NB4 (cell line): ENCODE measurements around the gene ACSBG1.

Experiments used
- DNase-seq: peaks from one replicate; pipeline ENCODE4 v3.0.0; 2010; ENCODE audit warnings: low read depth
- H3K4me3 ChIP-seq: one replicate; pipeline ENCODE4 v1.5.1; 2011; ENCODE audit warnings: mild to moderate bottlenecking, low read depth, low read length, moderate library complexity
- MAX ChIP-seq: IDR thresholded peaks from 2 replicates; pipeline ENCODE4 v1.6.1; 2011; ENCODE audit warnings: low read depth, low read length
- MYC ChIP-seq: IDR thresholded peaks from 2 replicates; pipeline ENCODE4 v1.6.1; 2011; ENCODE audit warnings: low read depth, low read length
- POLR2A ChIP-seq: IDR thresholded peaks from 2 replicates; pipeline ENCODE4 v1.6.1; 2011; ENCODE audit warnings: mild to moderate bottlenecking; ENCODE audit not compliant: insufficient read length; ENCODE audit errors: extremely low read depth
- TF ChIP-seq, protein P1 (sequence below): IDR thresholded peaks from one replicate; pipeline ENCODE4 v1.5.1; 2012; ENCODE audit warnings: low read depth, low read length

ACSBG1 gene

GRCh38 chr15:78264304-78265136, 30.2 kb upstream of the ACSBG1 start, which contains the start of gene DNAJA4:
Gene DNAJA4, plus strand, starts transcription at chr15:78264562. Its CDS starts 202 bp downstream, at chr15:78264764.
- no peak within 1 kb of the TSS for H3K4me3 ChIP-seq
- TF ChIP-seq, protein P1, sequence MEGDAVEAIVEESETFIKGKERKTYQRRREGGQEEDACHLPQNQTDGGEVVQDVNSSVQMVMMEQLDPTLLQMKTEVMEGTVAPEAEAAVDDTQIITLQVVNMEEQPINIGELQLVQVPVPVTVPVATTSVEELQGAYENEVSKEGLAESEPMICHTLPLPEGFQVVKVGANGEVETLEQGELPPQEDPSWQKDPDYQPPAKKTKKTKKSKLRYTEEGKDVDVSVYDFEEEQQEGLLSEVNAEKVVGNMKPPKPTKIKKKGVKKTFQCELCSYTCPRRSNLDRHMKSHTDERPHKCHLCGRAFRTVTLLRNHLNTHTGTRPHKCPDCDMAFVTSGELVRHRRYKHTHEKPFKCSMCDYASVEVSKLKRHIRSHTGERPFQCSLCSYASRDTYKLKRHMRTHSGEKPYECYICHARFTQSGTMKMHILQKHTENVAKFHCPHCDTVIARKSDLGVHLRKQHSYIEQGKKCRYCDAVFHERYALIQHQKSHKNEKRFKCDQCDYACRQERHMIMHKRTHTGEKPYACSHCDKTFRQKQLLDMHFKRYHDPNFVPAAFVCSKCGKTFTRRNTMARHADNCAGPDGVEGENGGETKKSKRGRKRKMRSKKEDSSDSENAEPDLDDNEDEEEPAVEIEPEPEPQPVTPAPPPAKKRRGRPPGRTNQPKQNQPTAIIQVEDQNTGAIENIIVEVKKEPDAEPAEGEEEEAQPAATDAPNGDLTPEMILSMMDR = no peak
- TF ChIP-seq POLR2A = no peak
- DNase-seq = no peak

- DNase-seq = no peak
- TF ChIP-seq, protein P1 = no peak
- TF ChIP-seq MYC = no peak
- TF ChIP-seq MAX = no peak
- TF ChIP-seq POLR2A = no peak
- no peak overlapping the region for H3K4me3 ChIP-seq
Measured at GRCh38 chr15:78263907-78264303, 29.5 kb upstream of the ACSBG1 start.

DNA sequence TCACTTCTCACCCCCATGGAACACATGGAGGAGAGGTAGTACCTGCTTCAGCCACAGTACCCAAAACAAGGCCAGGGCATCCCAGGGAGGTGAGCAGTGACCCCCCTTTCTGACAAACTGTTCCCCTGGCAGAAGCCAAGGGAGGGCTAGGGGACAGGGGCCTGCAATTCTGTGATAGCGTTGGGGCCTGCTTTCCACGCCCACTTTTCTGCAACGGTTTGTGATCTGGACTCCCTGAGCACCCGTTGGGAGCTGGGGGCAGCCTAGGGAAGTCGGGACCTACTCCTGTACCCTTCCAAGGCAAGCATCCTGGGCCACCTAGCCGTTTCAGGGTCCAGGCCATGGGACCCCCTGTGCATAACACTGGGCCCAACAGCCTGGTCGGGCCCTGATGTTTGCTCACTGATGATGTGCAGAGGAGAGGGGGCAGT, 29.0 kb upstream of the ACSBG1 start:
- no peak overlapping the region for H3K4me3 ChIP-seq
- no peak for DNase-seq
- no peak for TF ChIP-seq MAX
- no peak for TF ChIP-seq MYC
- TF ChIP-seq POLR2A = no peak
- TF ChIP-seq, protein P1 = no peak

GRCh38 chr15:78261062-78261461, 26.7 kb upstream of the ACSBG1 start:
- no peak for TF ChIP-seq MAX
- no peak for TF ChIP-seq MYC
- TF ChIP-seq, protein P1 = no peak
- no peak for TF ChIP-seq POLR2A
- DNase-seq = no peak
- H3K4me3 ChIP-seq = no peak overlapping the region

DNA sequence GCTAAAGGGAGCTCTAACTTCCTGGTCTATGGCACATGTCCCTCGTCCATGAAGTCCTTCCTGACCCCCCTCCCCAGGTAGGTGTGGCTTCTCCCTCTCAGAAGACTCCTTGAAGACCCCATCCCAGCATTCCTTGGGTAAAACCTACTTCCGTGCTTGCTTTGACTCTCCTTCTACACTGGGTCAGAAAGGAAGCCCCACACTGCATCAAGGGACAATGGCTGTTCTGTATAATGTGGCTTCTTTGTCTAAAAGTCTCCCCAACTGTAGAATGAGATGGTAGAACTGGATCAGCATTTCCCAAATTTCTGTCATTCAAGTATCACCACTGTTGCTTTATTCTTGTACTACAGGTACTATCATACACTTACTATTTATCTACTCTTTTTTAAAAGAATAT, 26.1 kb upstream of the ACSBG1 start:
- H3K4me3 ChIP-seq = no peak overlapping the region
- DNase-seq = no peak
- TF ChIP-seq MYC (no peak), POLR2A (no peak), MAX (no peak)
- TF ChIP-seq, protein P1 = no peak
